Measurements from ENCODE around the gene CELSR2.
A peak's percentile ranks its signal among the peaks of the same experiment; 100 is the strongest.
"Not testable (repeated sequence)": the region's sequence is repeated elsewhere in the genome, so short reads cannot be mapped to it uniquely, and the experiment has no call there.

The CELSR2 gene

GRCh38 chr1:109281680-109282496 lies 32.5 kb downstream of the CELSR2 start:
- DNase-seq: peak; percentile 68

- DNase-seq: no peak
These were observed 33.2 kb downstream of the CELSR2 start for GRCh38 chr1:109282497-109282951.

GRCh38 chr1:109282952-109283747 lies 33.8 kb downstream of the CELSR2 start, which contains the start of gene PSRC1:
TSS of gene PSRC1 (minus strand) at chr1:109283145.
- DNase-seq: peak; percentile 79

- no peak for DNase-seq
These were observed 34.6 kb downstream of the CELSR2 start for GRCh38 chr1:109283748-109284600.

- DNase-seq: not testable (repeated sequence)
These were observed 37.4 kb downstream of the CELSR2 start for GRCh38 chr1:109286762-109287161.

- no peak for DNase-seq
These were observed 40.8 kb downstream of the CELSR2 start for GRCh38 chr1:109290137-109290536.

GRCh38 chr1:109290998-109291397 lies 41.7 kb downstream of the CELSR2 start:
- DNase-seq: peak; percentile 27

- DNase-seq: no peak
These were observed 43.0 kb downstream of the CELSR2 start for GRCh38 chr1:109292364-109292763.

- DNase-seq: no peak
These were observed 43.7 kb downstream of the CELSR2 start for GRCh38 chr1:109293026-109293425.

- DNase-seq: no peak
These were observed 45.1 kb downstream of the CELSR2 start for GRCh38 chr1:109294481-109294880.

- no peak for DNase-seq
These were observed 46.5 kb downstream of the CELSR2 start for GRCh38 chr1:109295712-109296415.

GRCh38 chr1:109296782-109297181 lies 47.4 kb downstream of the CELSR2 start:
- DNase-seq: no peak

GRCh38 chr1:109298666-109299557 lies 49.6 kb downstream of the CELSR2 start:
- DNase-seq: no peak

- DNase-seq: no peak
These were observed 50.4 kb downstream of the CELSR2 start for GRCh38 chr1:109299558-109300343.

- no peak for DNase-seq
These were observed 51.4 kb downstream of the CELSR2 start for GRCh38 chr1:109300650-109301151.

GRCh38 chr1:109301874-109302273 lies 52.5 kb downstream of the CELSR2 start:
- no peak for DNase-seq

- DNase-seq: no peak
These were observed 55.0 kb downstream of the CELSR2 start for GRCh38 chr1:109304226-109304920.

- not testable (repeated sequence) for DNase-seq
These were observed 56.7 kb downstream of the CELSR2 start for GRCh38 chr1:109305991-109306390.

GRCh38 chr1:109306832-109307273 lies 57.5 kb downstream of the CELSR2 start, which contains the start of gene MYBPHL:
TSS of gene MYBPHL (minus strand) at chr1:109307011. CDS start at chr1:109306991, 20 bp downstream.
- no peak for DNase-seq

Data from GF-D8 (cell line).